ENCODE data around the gene GSDME.

Gene GSDME

DNA sequence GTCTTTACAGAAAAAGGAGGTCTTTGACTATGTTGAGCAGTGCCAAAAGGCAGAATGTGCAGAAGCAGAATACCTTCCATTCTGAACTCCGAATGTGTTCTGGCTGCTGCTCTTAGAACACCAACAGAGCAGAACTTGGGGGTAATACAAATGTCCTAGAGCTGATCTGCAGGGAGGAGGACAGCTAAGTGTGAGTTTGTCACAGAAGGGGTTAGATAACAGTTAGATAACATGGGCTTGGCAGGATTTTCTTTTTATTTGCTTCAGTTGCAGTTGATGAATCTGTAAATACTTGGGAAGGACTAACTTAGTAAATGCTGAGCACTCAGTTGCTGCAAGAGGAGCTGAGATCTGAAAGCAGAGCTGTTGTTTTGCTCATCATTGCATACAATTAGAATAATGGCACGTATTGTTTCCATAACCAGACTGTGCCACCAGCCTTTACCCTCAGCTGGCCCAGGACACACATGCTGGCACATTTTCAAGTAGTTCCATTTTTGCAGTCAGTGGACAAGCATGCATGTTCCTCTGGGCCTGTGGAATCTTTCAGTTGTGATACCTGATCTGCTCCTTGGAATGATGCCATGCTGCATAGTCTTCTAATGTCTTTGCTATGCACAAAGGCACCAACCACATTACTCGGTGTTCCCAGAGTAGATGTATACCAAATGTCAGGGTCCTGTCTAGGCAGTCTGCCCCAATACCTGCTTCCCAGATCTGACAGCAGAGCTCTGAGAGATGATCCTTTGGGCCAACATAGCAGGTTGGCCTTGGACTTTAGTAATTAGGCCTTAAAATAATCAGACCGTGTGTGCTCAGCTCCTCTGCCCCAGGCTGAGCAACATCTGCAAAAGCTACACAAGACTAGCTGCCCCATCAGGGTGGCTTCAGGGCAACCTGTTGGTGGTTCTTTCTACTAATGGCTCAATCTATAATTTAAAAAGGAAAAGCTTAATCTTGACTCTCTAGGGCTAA lies 55.7 kb downstream of the GSDME start:
- DNase-seq: no peak

DNA sequence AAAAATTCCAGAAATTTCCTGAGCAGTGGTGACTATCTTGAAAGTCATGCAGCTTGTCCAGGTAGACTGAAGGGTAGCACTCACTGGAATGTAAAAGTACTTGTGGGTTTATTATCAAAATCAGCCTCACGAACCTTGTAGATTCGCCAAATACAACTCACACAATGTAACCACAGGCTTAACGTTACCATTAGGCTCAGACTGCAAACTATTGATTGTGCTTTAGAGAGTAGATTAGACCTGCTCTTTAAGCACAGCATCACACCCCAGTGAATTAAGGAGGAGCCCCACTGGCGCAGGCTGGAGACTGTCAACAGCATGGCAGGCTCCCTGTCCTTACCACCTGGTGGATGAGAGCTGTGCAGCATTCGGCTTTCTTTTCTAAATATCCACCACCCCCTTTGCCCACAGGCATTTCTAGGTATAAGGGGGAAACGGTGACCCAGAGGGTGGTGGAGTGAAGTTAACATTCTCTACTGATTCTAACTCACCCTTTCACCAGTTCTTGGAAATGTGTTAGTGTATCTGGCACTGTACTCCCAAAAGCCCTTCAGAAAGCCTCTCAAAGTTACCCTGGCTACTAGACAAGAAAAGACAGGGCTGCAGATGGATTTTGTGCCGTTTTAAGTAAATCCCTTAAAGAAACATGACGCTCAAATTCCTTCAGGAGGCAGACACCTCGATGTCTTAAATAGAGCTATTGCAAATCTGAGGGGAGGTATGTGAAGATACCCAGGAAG lies 56.6 kb downstream of the GSDME start:
- DNase-seq: no peak

DNA sequence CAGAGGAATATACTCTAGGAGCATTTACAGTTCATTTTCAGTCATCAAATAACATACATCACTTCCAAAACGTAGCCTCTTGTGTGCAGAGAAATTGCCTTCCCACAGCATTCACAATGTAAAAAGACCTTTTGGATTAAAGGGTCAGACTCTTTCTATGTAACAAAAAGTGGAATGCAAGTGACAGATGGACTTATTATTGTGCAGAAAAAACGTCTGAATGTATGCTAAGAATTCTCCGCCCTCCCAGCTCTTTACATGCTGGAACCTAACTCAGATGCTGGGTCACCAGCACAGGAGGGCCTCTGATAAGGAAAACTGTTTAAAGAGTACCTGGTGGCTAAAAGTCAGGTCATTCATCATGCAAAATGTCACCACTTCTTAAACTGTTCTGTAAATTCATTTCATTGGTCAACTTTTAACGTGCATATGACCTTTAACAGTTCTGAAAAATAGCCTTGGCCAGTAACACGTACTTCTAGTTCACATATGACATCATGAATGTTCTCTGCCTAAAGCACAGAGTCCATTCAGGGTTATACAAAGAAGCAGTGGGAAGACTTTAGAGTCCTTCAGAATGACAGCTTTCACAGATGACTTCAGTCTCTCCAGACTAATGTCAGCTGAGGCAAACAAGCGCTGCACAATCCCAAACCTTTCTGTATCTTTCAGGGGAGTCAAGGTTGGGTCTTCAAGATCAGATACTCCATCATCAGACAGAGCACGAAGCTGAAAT lies 58.6 kb downstream of the GSDME start:
- DNase-seq: no peak

DNA sequence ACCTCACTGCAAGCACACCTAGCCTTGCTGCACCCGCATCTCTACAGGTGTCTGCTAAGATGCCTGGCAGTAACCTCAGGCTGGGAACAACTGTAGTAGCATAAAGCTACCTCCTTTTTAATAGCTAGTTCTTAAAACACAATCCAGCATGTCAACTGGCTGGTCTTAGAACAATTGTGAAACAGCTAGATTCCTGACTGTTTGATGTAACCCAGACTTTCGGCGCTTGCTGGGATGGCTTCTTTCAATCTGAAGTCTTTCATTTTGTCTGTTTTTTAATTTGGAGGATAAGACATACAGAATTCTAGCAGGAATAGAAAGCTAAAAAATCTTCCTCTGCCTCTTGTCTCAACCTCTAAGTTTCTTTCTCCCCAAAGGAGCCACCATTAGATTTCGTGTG lies 59.8 kb downstream of the GSDME start:
- DNase-seq: no peak

DNA sequence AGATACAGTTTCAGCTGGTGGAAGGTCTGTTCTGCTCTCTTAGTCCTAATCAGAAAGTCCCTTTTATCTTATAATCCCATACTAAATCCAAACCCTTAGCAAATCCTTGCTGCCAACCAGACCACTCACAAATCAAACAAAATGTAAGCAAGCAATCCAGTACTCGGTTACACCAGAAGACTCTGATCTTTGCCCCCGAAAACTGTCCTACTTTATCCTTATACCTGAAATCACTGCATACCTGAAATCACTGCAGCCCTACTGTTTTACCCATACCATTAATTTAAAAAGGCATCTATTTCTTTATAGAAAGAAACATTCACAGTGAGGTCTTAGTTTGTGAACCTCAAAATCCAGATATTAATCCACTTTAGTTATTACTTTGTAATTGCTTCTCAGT lies 64.7 kb downstream of the GSDME start:
- no peak for DNase-seq

DNA sequence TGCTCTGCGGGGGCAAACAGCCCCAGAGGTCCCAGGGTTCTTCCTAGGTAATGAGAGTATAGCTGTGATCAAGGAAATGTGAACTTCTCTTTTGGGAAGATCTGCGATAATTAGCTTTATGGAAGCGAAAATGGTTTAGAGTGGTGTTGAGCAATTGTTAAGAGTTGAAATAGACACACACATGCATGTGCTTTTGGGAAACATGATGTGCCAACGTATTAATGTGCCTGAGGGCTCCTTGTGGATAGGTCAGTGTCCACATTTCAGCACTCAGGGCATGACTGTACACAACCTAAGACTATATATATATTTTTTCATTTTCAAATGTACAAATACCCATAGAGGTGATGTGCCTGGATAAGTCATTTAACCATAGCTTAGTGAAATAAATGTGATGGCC lies 67.0 kb downstream of the GSDME start:
- no peak for DNase-seq

DNA sequence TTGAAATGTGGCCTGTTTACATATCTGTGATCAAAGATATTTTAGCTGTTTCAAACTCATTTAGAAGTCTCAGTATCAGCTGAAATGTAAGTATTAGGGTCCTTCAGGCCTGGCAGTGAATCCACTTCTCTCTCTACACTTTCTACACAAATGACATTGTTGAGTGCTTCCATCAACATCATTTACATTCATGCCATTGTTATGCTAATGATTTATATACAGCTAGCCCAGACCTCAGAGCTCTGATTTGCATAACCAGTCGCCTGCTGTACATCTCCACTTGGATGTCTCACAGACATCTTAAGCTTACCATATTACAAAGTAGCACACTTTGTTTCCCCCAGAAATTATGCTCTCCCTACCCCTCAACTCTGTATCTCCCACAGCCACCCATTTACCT lies 71.6 kb downstream of the GSDME start:
- no peak for DNase-seq

DNA sequence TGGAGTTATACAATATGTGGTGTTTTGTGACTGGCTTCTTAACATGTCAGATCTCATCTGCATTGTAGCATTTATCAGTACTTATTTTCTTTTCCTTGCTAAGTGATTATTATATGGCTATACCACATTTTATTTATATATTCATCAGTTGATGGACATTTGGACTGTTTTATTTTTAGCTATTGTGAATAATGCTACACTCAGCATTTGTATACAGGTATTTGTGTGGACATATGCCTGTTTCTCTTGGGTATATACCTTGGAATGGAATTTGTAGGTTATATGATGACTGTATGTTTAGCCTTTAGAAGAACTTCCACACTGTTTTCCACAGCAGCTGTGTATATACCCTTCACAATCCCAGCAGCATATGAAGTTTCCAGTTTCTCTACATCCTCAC lies 86.5 kb downstream of the GSDME start:
- DNase-seq: no peak

DNA sequence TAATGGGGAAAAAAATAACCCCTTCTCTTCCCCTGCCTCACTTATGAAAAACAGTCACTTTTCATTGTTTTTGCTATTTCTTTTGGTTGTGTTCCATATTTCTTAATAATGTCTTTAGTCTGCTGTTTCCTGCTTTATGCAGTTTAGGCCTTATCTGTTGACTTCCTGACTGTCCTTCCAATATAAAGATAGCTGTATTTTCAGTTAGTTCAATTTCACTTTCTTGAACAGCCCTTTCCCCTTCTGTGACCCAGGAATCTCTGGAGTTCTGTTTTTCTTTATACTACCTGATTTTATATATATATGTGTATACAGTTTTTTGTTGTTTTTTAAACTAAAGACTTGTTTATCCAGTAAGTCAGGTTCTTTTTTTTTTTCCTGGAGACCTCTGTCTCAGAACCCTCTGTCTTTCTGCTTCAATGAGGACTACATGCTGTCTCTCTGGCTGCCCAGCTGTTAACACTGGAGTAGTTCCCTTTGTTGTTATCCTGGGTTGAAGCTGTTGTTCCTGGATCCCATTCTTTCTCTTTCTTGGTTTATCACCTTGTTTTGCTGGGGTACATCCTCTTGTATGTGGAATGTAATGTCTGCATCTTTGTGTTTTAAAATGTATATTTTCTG lies 87.2 kb downstream of the GSDME start:
- no peak for DNase-seq

DNA sequence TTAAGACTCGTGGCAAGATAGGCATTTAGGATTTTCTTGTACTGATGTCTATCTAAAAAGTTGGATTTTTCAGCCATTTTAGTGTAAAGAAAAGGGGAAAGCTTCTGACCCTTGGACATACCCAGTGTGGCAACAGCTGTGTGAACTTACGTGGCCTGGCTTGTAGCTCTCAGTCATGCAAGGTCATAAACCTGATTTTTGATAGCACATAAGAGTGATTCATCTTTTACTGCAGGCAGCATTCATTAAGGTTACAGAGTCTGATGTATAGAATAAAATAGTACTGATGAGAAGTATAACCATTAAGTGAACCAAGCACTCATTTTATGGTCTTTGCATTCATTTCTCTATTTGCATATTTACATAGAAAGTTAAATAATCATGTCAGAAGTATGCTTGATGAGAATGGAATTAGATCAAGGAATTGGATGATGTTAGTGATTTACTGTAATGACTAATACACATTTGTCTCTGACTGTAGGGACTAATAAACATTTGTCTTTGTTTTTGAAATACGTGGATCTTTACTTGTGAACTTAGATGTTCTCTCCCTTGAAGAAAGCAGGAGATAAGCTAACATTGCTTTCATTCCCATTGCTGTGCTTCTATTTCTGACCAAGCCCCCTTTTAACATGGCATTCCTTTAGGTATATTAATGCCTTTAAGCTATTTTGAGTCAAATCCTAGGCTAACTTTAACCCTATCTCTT lies 88.2 kb downstream of the GSDME start:
- DNase-seq: no peak

DNA sequence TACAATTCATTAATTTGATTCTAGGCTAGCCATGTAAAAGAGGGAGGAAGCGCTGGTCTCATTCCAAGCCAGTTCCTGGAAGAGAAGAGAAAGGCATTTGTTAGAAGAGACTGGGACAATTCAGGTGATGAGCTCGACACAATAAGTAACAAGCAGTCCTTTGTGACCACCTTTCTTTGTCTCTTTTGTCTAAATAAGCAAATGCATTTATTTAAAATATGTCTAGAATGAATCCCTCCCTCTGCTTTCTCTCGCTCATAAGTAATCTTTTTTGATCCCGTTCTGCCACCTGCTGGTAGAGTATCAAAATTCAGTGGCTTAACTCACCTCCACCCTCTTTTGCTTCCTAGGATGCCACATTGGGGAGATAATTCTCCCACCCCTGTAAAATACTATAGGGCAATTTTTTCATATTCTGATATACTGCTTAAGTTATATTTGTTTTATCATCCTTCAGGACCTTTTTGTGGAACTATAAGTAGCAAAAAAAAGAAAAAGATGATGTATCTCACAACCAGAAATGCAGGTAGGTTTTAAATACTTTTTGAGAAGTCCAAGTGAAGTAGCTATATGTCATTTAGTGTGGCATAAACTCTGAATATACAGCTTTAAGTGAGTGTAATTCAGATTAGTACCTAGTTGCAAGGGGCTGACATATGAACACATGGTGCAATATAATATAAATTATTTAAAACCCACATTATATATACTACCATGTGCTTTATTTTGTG lies 91.5 kb downstream of the GSDME start:
- peak; percentile 68 to 69 for DNase-seq

DNA sequence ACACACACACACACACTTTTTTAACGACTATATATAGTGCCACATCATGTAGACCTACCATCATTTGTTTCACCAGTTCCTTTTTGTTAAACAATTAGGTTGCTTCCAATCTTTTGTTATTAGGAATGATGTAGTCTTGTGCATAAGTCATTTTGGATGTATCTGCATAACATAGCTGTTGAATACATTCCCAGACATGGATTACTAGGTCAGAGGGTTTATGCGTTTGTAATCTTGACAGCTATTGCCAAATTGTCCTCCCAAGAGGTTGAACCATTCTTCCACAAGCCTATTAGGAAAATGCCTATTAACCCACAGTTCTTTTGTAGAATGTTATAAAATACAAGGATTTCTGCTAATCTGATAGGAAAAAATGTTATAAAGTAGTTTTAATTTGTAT lies 96.7 kb downstream of the GSDME start:
- no peak for DNase-seq

DNA sequence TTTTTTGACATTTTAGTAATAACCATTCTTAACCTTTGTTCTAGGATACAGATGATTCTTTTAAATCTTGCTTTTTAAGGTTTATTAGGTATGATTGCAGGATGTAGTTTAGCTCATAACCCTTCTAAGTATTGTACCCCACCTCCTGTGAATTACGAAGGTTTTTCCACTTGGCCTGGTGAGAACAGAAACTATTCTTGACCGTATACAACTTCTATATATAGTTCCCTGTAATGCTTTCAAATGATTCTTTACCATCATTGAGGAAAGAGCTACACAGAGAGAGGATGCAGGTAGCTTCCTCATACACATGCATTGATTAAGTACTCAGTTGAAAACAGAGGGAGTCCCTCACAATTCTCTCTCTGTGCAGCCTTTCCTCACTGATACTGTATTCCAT lies 97.8 kb downstream of the GSDME start:
- no peak for DNase-seq

DNA sequence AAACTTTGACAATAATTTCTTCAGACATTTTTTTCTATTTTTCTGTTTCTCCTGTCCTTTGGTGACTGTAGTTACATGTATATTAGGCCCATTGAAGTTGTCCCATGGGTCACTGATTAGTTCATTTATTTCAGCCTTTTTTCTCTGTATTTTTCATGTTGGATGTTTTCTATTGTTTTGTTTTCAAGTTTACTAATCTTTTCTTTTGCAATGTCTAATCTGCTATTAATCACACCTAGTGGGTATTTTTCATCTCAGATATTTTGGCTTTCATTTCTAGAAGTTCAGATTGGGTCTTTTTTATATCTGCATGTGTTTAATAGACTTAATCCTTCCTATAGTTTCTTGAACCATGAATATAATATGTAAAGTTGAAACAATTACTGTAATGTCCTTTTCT lies 99.3 kb downstream of the GSDME start:
- no peak for DNase-seq

DNA sequence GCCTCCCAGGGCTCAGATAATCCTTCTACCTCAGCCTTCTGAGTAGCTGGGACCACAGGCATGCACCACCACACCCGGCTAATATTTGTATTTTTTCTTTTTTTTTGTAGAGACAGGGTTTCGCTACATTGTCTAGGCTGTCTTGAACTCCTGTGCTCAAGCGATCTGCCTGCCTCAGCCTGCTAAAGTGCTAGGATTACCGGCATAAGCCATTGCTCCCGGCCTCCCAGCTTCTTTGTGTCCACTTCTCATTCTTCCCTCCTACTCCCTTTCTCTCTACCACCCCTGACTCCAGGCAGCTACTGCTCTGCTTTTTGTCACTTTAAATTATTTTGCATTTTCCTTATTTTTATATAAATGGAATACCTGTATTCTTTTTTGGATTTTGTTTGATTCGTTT lies 100.7 kb downstream of the GSDME start:
- DNase-seq: no peak

DNA sequence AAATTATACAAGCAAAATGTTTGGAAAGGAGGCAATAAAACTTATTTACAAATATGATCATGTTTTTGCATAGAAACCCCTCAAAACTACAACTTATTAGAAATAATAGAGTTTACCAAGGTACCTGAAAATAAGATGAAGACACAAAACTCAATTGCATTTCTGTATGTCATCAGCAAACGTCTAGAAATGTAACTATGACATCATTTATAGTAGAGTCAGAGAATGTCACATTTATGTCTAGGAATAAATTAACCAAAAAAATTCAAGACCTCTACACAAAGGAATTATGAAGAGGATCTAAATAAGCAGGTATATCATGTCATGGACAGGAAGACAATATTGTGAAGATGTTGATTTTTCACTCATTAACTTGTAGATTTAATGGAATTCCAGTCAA lies 103.0 kb downstream of the GSDME start:
- DNase-seq: no peak

DNA sequence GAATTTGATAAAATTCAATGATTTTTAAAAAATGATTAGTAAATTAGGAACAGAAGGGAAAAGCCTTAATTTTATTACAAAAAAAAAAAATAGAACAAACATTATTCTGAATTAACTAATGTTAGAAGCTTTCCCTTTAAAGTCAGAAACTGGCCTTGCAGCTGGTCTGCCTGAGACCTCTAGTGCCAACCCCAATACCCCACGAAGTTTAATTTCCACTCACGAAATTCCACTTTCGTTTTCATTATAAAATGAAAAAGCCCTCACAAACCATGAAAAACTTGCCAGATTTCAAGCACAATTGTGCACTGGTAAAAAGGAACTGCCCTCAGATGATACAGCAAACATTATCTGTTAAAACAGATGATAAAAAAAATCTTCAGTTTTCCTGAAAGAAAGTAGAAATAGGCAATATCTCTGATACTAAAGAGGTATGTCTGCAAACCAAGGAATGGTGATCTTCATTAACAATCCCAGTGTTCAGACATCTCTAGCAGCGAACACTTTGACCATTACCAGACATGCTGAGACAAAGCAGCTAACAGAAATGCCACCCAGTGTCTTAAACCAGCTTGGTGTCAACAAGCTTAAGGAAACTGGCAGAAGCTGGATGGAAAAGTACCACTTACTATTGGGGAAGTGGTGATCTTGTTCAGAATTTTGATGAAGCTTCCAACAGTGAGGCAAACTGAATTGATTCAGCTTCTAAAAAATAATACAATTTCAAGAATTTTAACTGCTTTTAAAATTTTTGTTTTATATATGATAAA lies 103.8 kb downstream of the GSDME start:
- DNase-seq: no peak

DNA sequence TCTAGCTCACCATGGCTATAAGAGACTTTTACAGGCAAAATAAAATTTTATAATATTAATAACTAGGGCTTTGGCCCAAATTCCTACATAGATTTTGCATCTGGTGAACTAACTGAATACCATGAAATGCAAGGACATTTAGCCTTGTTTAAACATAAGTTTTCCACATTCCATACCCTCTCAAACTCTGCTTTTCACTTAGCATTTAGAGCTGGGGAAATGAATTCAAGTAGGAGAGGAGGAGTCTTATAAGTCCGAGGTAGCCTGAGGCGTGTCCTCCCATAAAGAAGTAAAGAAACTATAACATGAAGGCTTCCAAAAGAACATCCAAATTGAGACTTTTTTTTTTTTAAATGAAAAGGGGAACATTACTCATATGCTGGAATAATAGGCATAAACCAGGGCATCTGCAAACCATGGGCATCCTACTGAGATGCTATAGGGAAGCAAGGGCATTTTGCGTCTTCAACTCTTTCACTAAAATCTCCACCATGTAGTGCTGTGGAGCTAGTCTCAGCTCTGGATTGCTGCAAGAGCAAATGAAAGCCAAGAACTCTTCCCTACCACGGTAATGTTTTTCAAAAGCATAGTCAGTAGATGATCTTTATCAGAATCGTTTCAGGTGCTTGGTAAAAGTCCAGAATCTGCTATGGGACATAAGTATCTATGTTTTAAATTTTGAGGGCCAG lies 104.9 kb downstream of the GSDME start:
- no peak for DNase-seq

Data from NCI-H2081 (cell line).